SK-N-MC (cell line): Measurements from ENCODE around the gene BCL11B.

Experiments
- DNase-seq: peaks from one replicate; pipeline ENCODE4 v3.0.0-alpha.2; 2011; ENCODE audit warnings: low read depth, low spot score
- H3K27ac ChIP-seq: fragments of 200-600 bp; sonication (generic); 2 replicates; pipeline ENCODE4 v1.5.1; 2016; ENCODE audit warnings: mixed run types
- H3K36me3 ChIP-seq: fragments of 200-600 bp; sonication (generic); 2 replicates; pipeline ENCODE4 v1.6.1; 2017; ENCODE audit warnings: antibody characterized with exemption, low read length, mixed read lengths; ENCODE audit not compliant: insufficient read depth
- H3K4me3 ChIP-seq: fragments of 200-600 bp; sonication (generic); 2 replicates; pipeline ENCODE4 v1.5.1; 2016
- H3K9ac ChIP-seq: fragments of 200-600 bp; sonication (generic); 2 replicates; pipeline ENCODE4 v1.8.0; 2017; ENCODE audit warnings: mixed run types, mixed read lengths; ENCODE audit not compliant: insufficient read length
- H3K9me3 ChIP-seq: fragments of 200-600 bp; sonication (generic); 2 replicates; pipeline ENCODE4 v1.6.1; 2017; ENCODE audit warnings: low read depth, mild to moderate bottlenecking, antibody characterized with exemption, low read length, moderate library complexity, mixed read lengths
- EZH2 ChIP-seq: fragments of 200-600 bp; sonication (generic); IDR thresholded peaks from one replicate; pipeline ENCODE4 v1.6.1; 2017; ENCODE audit warnings: antibody characterized with exemption
- FOXP2 ChIP-seq: optimal IDR thresholded peaks from 2 replicates; pipeline ENCODE3; 2011; ENCODE audit warnings: mild to moderate bottlenecking, moderate library complexity; ENCODE audit not compliant: insufficient read depth; ENCODE audit errors: extremely low read length, control extremely low read depth
- POLR2AphosphoS5 ChIP-seq: IDR thresholded peaks from 2 replicates; pipeline ENCODE4 v1.6.1; 2012; ENCODE audit warnings: mild to moderate bottlenecking, low read depth, low read length, borderline replicate concordance

Gene BCL11B

DNA sequence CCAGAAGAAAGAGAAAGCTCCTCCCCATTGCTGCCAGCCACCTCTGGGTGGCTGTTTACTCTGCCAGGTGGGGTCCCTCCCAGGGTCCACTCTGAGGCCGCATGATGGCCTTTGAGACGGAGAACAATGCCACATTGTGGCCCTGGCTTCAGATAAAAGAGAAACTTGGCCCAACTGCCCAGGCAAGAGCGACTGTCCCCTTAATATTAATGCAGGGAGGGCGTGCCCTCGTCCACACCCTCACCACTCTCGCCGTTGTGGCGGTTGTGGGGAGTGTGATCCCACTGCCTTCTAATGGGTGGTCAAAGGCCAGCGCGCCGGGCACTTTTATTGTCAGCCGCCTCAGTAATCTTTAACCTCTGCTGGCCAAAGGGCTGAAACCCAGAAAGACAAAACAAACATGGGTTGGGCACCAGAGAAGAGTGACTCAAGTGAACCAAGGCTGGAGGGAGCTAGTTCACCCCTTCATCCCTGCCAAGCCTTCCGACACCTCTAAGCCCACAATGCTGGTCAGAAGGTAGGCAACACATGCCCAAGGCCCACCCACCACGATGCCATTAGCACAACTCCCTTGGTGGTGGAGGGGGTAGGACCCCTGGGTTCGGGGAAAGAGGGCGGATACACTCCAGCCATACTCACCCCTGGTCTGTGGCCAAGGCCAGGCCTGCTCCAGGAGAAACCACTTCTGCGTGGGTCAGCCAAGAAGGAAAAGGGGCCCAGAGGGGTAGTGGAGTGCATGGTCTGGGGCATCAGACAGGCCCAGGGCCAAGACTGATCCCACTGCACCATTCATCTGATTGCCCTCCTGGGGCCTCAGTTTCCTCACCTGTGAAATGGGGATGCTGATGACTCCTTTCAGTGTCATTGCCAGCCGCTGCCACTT is 44.5 kb upstream of the BCL11B start:
- no peaks in the 10 kb centered on the region for H3K36me3 ChIP-seq
- H3K27ac ChIP-seq: no peak overlapping the region
- TF ChIP-seq FOXP2: no peak
- no peak for TF ChIP-seq EZH2
- TF ChIP-seq POLR2AphosphoS5: no peak
- no peak overlapping the region for H3K9ac ChIP-seq
- no peak overlapping the region for H3K4me3 ChIP-seq
- no peaks in the 10 kb centered on the region for H3K9me3 ChIP-seq
- no peak for DNase-seq

GRCh38 chr14:99315197-99315596 is 43.2 kb upstream of the BCL11B start:
- Histone ChIP-seq H3K4me3 (no peak overlapping the region), H3K27ac (no peak overlapping the region), H3K36me3 (no peaks in the 10 kb centered on the region), H3K9ac (no peak overlapping the region), H3K9me3 (no peaks in the 10 kb centered on the region)
- TF ChIP-seq EZH2: no peak
- no peak for TF ChIP-seq POLR2AphosphoS5
- TF ChIP-seq FOXP2: no peak
- no peak for DNase-seq

DNA sequence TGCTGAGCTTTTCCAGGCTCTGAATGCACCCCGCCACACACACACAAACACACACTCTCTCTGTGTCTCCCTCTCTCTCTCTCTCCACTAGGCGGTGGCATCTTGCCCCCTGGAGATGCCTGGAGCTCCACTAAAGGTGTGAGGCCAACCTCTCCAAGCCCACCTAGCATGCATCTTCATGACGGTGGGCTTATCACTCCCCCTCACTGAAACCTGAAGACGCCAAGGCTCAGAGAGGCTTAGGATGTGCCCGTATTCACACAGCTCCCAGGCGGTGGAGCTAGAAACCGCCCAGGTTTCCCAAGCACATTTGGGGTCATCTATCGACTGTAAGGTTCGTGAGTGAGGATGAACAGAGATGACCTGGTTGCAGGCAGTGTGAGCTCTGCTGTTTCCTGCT is 42.6 kb upstream of the BCL11B start:
- no peak for TF ChIP-seq EZH2
- no peak for TF ChIP-seq FOXP2
- no peak for TF ChIP-seq POLR2AphosphoS5
- no peak overlapping the region for H3K4me3 ChIP-seq
- no peak overlapping the region for H3K27ac ChIP-seq
- no peaks in the 10 kb centered on the region for H3K36me3 ChIP-seq
- DNase-seq: no peak
- H3K9ac ChIP-seq: no peak overlapping the region
- 0 out of 2 replicates have a peak, but pooled peaks cover 2% of the 10 kb centered on the region for H3K9me3 ChIP-seq

GRCh38 chr14:99313234-99313633 is 41.2 kb upstream of the BCL11B start:
- TF ChIP-seq FOXP2 (no peak), POLR2AphosphoS5 (no peak), EZH2 (no peak)
- Histone ChIP-seq H3K36me3 (no peaks in the 10 kb centered on the region), H3K9me3 (0 out of 2 replicates have a peak, but pooled peaks cover 4% of the 10 kb centered on the region), H3K27ac (no peak overlapping the region), H3K9ac (no peak overlapping the region), H3K4me3 (no peak overlapping the region)
- no peak for DNase-seq

DNA sequence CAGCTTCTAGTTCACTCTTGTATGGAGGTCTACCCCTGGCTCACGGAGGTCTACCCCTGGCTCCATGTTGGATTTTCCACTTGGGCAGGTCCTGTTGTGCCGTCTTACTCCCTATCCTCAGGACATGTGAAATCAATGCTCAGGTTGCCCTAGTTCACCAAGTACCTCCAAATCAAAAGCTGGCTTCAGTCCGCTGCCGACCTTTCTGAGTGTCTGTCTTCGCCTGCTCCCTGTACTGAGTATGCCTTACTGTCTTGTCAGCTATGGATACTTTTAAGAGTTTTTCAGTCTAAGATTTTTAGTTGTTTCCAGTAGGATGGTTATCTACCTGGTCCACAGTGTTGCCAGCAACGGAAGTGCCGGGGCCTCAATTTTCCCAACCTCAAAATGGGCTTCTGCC is 40.1 kb upstream of the BCL11B start:
- Histone ChIP-seq H3K36me3 (no peaks in the 10 kb centered on the region), H3K27ac (no peak overlapping the region), H3K4me3 (no peak overlapping the region), H3K9me3 (0 out of 2 replicates have a peak, but pooled peaks cover 4% of the 10 kb centered on the region), H3K9ac (no peak overlapping the region)
- no peak for TF ChIP-seq POLR2AphosphoS5
- TF ChIP-seq EZH2: no peak
- TF ChIP-seq FOXP2: no peak
- no peak for DNase-seq

DNA sequence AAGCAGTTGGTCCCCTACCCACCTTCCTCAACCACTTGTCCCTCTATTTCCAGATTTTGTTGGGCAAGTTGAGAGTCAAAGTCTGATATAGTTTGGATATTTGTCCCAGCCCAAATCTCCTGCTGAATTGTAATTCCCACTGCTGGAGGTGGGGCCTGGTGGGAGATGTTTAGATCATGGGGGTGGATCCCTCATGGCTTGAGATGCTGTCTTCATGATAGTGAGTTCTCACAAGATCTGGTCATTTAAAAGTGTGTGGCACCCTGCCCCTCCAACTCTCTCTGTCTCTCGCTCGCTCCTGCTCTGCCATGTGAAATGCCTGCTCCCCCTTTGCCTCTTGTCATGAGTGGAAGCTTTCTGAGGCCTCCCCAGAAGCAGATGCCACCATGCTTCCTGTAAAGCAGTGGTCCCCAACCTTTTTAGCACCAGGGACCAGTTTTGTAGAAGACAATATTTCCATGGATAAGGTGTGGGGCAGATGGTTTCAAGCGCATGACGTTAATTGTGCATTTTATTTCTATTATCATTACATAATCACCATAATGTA is 37.3 kb upstream of the BCL11B start:
- Histone ChIP-seq H3K9me3 (0 out of 2 replicates have a peak, but pooled peaks cover 4% of the 10 kb centered on the region), H3K9ac (no peak overlapping the region), H3K27ac (no peak overlapping the region), H3K36me3 (no peaks in the 10 kb centered on the region), H3K4me3 (no peak overlapping the region)
- DNase-seq: no peak
- no peak for TF ChIP-seq FOXP2
- TF ChIP-seq POLR2AphosphoS5: no peak
- no peak for TF ChIP-seq EZH2

- DNase-seq: no peak
- Histone ChIP-seq H3K9ac (no peak overlapping the region), H3K4me3 (no peak overlapping the region), H3K36me3 (no peaks in the 10 kb centered on the region), H3K27ac (no peak overlapping the region), H3K9me3 (no peaks in the 10 kb centered on the region)
- TF ChIP-seq EZH2: no peak
- TF ChIP-seq FOXP2: no peak
- TF ChIP-seq POLR2AphosphoS5: no peak
Measured at GRCh38 chr14:99304208-99304607, 32.2 kb upstream of the BCL11B start.

DNA sequence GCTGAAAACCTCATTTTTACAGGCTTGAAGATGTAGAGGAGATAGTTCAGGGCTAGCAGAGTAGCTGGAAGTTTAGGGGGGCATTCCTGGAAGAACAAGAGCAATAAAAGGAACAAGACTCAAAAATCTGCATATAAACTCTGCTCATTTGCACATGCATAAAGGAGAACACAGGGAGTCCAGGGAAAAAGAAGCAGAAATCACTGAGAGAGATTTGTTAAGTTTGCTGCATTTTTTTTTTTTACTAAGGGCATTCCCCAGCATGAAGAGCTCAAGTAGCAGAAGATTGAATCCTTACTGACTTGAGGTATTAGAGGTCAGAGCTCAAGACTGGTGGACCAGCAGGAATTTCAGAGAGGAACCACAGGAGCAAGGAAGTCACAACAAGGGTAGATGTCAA is 28.2 kb upstream of the BCL11B start:
- no peak overlapping the region for H3K9ac ChIP-seq
- TF ChIP-seq EZH2: no peak
- no peak for TF ChIP-seq FOXP2
- TF ChIP-seq POLR2AphosphoS5: no peak
- no peak for DNase-seq
- H3K9me3 ChIP-seq: no peaks in the 10 kb centered on the region
- no peak overlapping the region for H3K27ac ChIP-seq
- no peaks in the 10 kb centered on the region for H3K36me3 ChIP-seq
- no peak overlapping the region for H3K4me3 ChIP-seq

DNA sequence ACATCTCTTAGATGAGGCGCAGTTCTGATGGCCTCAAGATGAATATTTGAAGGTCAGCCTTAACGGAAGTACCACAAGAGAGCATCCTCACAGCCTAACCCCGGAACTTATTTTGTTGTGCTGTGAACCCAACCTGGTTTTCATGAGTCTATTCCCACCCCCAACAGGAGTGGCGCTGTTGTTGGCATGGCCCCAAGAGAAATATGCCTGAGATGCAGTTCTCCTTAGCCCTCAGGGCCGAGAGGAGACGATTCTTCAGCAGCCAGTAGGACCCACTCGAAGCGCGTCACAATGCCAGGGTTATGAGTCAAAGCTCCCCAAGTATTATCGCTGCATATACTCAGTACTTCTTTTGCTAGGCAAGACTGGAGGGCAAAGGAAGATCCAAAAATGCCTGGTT is 24.5 kb upstream of the BCL11B start:
- H3K36me3 ChIP-seq: no peaks in the 10 kb centered on the region
- no peak overlapping the region for H3K4me3 ChIP-seq
- no peak overlapping the region for H3K9ac ChIP-seq
- TF ChIP-seq FOXP2 (no peak), POLR2AphosphoS5 (no peak), EZH2 (no peak)
- DNase-seq: no peak
- H3K27ac ChIP-seq: no peak overlapping the region
- H3K9me3 ChIP-seq: no peaks in the 10 kb centered on the region
